GM12892 (cell line): ENCODE data around the gene C12orf75.

Source experiments
- POLR2A ChIP-seq: IDR thresholded peaks from 2 replicates; pipeline ENCODE4 v1.6.1; 2011; ENCODE audit warnings: low read depth, low read length, control low read depth
- POLR2AphosphoS5 ChIP-seq: IDR thresholded peaks from 2 replicates; pipeline ENCODE4 v1.6.1; 2011; ENCODE audit warnings: low read depth, low read length, control low read depth

DNA sequence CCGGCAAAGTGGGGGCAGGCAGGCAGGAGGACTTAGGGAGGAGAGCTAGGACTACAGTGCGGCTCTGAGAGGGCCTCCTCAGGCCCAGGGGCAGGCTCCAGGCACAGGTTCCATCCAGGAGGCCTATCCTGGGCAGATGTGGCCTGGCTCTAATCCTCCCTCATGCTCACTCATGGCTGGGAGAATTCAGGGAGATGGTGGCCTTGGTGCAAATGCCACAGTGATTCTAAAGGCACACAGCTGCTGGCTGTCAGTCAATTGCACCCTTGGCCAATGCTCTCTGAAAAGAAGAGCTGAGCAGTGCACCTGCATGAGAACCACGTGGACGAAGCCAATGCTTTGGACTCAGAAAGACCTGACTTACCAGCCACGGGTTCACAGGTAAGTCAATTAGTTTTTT lies 89.6 kb downstream of the C12orf75 start:
- TF ChIP-seq POLR2A (no peak), POLR2AphosphoS5 (no peak)
